ENCODE data around the gene OSBPL6. TPM values are rescaled to one million over a fixed set of nuclear protein-coding genes. Genes with fewer than 3 reads are reported as not detected.

The OSBPL6 gene
- total RNA-seq, 6 experiments from 2014 or later: 2.4 to 4.1 (median 3.1) TPM

- H3K36me3 ChIP-seq: no peaks in the 10 kb centered on the region
- H3K9me3 ChIP-seq: no peaks in the 10 kb centered on the region
- 56% methylated on average over 1 of the region's 1 CpG for WGBS (ENCODE audit: insufficient coverage, low coverage, low lambda C conversion rate, missing lambda C conversion rate)
- H3K4me1 ChIP-seq: peaks cover 0 to 4% (median 0%) of the 10 kb centered on the region in 4 donors
- no peak overlapping the region for H3K27ac ChIP-seq
- intact Hi-C loops (cut with DNase I): no loop called here
- ATAC-seq: no peak
- no peak overlapping the region for H3K4me3 ChIP-seq
- TF ChIP-seq CTCF (IDR thresholded peaks at IDR 0.05) (no peak), POLR2A (IDR thresholded peaks at IDR 0.05) (no peak)
- H3K27me3 ChIP-seq: no peaks in the 10 kb centered on the region
- DNase-seq: no peak
Measured at GRCh38 chr2:178200331-178200730, 6.0 kb downstream of the OSBPL6 start.

- TF ChIP-seq CTCF (IDR thresholded peaks at IDR 0.05) (no peak), POLR2A (IDR thresholded peaks at IDR 0.05) (no peak)
Measured at GRCh38 chr2:178202927-178203326, 8.6 kb downstream of the OSBPL6 start.

GRCh38 chr2:178204977-178205376 lies 10.7 kb downstream of the OSBPL6 start:
- H3K4me3 ChIP-seq: no peak overlapping the region

More at GRCh38 chr2:178202927-178203326, 8.6 kb downstream of the OSBPL6 start:
- Histone ChIP-seq H3K9me3 (no peaks in the 10 kb centered on the region), H3K4me3 (no peak overlapping the region), H3K4me1 (no peaks in the 10 kb centered on the region), H3K27me3 (no peaks in the 10 kb centered on the region), H3K27ac (no peak overlapping the region), H3K36me3 (no peaks in the 10 kb centered on the region)
- ATAC-seq (no peak), DNase-seq (no peak)
- intact Hi-C loops (cut with DNase I): no loop called here

GRCh38 chr2:178205853-178206521 lies 11.7 kb downstream of the OSBPL6 start:
- DNase-seq (no peak), ATAC-seq (no peak)
- no peak overlapping the region for H3K27ac ChIP-seq
- H3K4me3 ChIP-seq: no peak overlapping the region
- H3K36me3 ChIP-seq: no peaks in the 10 kb centered on the region
- H3K4me1 ChIP-seq: no peaks in the 10 kb centered on the region
- H3K27me3 ChIP-seq: no peaks in the 10 kb centered on the region
- intact Hi-C loops (cut with DNase I): no loop called here
- 80% methylated on average over 3 of the region's 3 CpGs for WGBS (ENCODE audit: insufficient coverage, low coverage, low lambda C conversion rate, missing lambda C conversion rate)
- TF ChIP-seq CTCF (IDR thresholded peaks at IDR 0.05): no peak
- no peak for TF ChIP-seq POLR2A (IDR thresholded peaks at IDR 0.05)
- H3K9me3 ChIP-seq: no peaks in the 10 kb centered on the region

More at GRCh38 chr2:178204977-178205376, 10.7 kb downstream of the OSBPL6 start:
- Histone ChIP-seq H3K27me3 (no peaks in the 10 kb centered on the region), H3K36me3 (no peaks in the 10 kb centered on the region), H3K27ac (no peak overlapping the region), H3K4me1 (no peaks in the 10 kb centered on the region), H3K9me3 (no peaks in the 10 kb centered on the region)
- ATAC-seq: peak in 1 of 4 donors; percentile 24
- TF ChIP-seq POLR2A (IDR thresholded peaks at IDR 0.05) (no peak), CTCF (IDR thresholded peaks at IDR 0.05) (no peak)
- intact Hi-C loops (cut with DNase I): no loop called here
- no peak for DNase-seq
- 56% methylated on average over 2 of the region's 2 CpGs for WGBS (ENCODE audit: insufficient coverage, low coverage, low lambda C conversion rate, missing lambda C conversion rate)

Data from right lobe of liver (tissue), 6 donors.